Coronary artery (tissue), 2 donors: ENCODE results near the gene DOC2B.

Experiments
- DNase-seq: peaks from one replicate; pipeline ENCODE4 v3.0.0-alpha.2; 2017; ENCODE audit warnings: low spot score
- H3K27ac ChIP-seq, 2 donors: fragments of 200-600 bp; sonication (generic); one replicate each; pipeline ENCODE4 v1.5.1; 2016 to 2019
- H3K4me3 ChIP-seq: fragments of 200-600 bp; sonication (generic); 2 replicates; pipeline ENCODE4 v1.5.1; 2016; ENCODE audit warnings: mild to moderate bottlenecking, moderate library complexity
- CTCF ChIP-seq: fragments of 200-600 bp; sonication (generic); IDR thresholded peaks from one replicate; pipeline ENCODE4 v1.5.1; 2019; ENCODE audit warnings: antibody characterized with exemption

The DOC2B gene

GRCh38 chr17:181245-182049 lies at the start of gene DOC2B:
TSS of gene DOC2B (minus strand) at chr17:181650. CDS start at chr17:181479, 171 bp downstream.
- no peak for TF ChIP-seq CTCF
- peak within 1 kb of the TSS; percentile 71 for H3K4me3 ChIP-seq
- DNase-seq = no peak
- peak within 1 kb of the TSS in 1 of 2 donors; percentile 31 for H3K27ac ChIP-seq

- H3K4me3 ChIP-seq = no peak overlapping the region
- no peak for DNase-seq
- H3K27ac ChIP-seq = no peak overlapping the region
- TF ChIP-seq CTCF = no peak
These were observed 48.9 kb upstream of the DOC2B start for GRCh38 chr17:230395-230770.

GRCh38 chr17:229709-230394 lies 48.4 kb upstream of the DOC2B start:
- DNase-seq = no peak
- no peak for TF ChIP-seq CTCF
- Histone ChIP-seq H3K4me3 (no peak overlapping the region), H3K27ac (no peak overlapping the region)

GRCh38 chr17:228951-229708 lies 47.7 kb upstream of the DOC2B start:
- Histone ChIP-seq H3K4me3 (no peak overlapping the region), H3K27ac (no peak overlapping the region)
- no peak for TF ChIP-seq CTCF
- DNase-seq = no peak

GRCh38 chr17:227946-228615 lies 46.6 kb upstream of the DOC2B start:
- no peak overlapping the region for H3K27ac ChIP-seq
- H3K4me3 ChIP-seq = no peak overlapping the region
- DNase-seq = no peak
- no peak for TF ChIP-seq CTCF

GRCh38 chr17:227078-227945 lies 45.9 kb upstream of the DOC2B start:
- TF ChIP-seq CTCF = no peak
- DNase-seq = no peak
- no peak overlapping the region for H3K4me3 ChIP-seq
- no peak overlapping the region for H3K27ac ChIP-seq
